GM19240 (cell line): Measurements from ENCODE around the gene SPIC.

Experiments used
- DNase-seq: peaks from one replicate; pipeline ENCODE4 v3.0.0; 2011; ENCODE audit warnings: low spot score; ENCODE audit not compliant: insufficient read length

The SPIC gene

DNA sequence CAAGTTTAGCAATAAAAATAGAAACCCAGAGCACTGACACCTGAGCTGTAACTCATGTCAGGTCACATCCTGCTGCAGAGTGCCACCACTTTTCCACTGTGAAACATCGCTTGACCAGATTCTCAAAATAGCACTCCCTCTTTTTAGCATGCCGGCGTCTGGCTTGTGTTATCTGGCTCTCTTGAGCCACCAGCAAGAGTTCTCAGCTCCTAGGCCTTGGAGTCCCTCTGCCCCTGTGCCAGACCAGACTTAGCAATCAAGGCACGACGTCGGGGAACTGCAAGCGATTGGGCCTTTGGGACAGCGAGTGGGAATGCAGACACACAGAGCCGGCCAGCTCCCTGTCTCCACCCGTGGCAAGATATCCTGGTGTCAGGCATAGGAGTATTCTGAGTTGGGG, 52.5 kb downstream of the SPIC start:
- no peak for DNase-seq

DNA sequence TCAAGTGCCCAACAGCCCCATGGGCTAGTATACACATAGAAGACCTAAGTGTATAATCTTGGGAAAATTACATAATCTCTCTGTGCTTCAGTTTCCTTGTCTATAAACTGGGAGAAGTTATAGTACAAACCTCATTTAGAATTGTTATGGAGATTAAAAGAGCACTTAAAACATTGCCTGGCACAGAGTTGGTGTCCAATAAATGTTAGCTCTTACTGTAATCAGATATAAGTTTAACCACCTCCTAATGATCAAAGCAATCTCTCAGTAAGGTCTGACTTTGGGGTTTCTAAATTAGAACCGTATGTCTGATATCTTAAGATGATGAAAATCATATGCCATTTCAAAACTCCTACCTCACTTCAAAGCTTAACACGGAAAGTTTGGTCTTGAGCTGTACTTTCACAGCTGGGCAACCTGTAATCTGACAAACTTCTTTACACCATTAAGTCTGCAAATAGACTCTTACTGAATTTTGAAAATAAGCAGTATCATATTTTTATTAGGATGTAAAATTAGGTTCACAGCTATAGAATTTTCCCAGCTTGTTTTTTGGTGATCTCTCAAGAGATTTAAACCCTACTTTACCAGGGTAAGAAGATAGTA, 61.0 kb downstream of the SPIC start:
- DNase-seq: no peak
